ENCODE results near the gene TRABD2B.

- TF ChIP-seq CTCF (IDR thresholded peaks at IDR 0.05) (no peak), ATF1 (CRISPR knock-in tag; IDR thresholded peaks at IDR 0.05) (no peak), TEAD4 (CRISPR knock-in tag; IDR thresholded peaks at IDR 0.05) (no peak), JUN (CRISPR knock-in tag; IDR thresholded peaks at IDR 0.05) (no peak), ZNF263 (CRISPR knock-in tag; IDR thresholded peaks at IDR 0.05; ENCODE audit: low read depth) (no peak), MXD4 (CRISPR knock-in tag; IDR thresholded peaks at IDR 0.05; ENCODE audit: borderline replicate concordance) (no peak), ZNF317 (CRISPR knock-in tag; IDR thresholded peaks at IDR 0.05; ENCODE audit: borderline replicate concordance, low read depth) (no peak)
- TF ChIP-seq, protein P1, sequence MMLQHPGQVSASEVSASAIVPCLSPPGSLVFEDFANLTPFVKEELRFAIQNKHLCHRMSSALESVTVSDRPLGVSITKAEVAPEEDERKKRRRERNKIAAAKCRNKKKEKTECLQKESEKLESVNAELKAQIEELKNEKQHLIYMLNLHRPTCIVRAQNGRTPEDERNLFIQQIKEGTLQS (CRISPR knock-in tag; conservative IDR thresholded peaks at IDR 0.05), result no peak
- TF ChIP-seq, protein P2, sequence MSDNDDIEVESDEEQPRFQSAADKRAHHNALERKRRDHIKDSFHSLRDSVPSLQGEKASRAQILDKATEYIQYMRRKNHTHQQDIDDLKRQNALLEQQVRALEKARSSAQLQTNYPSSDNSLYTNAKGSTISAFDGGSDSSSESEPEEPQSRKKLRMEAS (CRISPR knock-in tag; IDR thresholded peaks at IDR 0.05), result no peak
- TF ChIP-seq, protein P3, sequence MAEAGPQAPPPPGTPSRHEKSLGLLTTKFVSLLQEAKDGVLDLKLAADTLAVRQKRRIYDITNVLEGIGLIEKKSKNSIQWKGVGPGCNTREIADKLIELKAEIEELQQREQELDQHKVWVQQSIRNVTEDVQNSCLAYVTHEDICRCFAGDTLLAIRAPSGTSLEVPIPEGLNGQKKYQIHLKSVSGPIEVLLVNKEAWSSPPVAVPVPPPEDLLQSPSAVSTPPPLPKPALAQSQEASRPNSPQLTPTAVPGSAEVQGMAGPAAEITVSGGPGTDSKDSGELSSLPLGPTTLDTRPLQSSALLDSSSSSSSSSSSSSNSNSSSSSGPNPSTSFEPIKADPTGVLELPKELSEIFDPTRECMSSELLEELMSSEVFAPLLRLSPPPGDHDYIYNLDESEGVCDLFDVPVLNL (CRISPR knock-in tag; IDR thresholded peaks at IDR 0.05; ENCODE audit: borderline replicate concordance, low read depth), result no peak
These were observed 283.7 kb downstream of the TRABD2B start for GRCh38 chr1:47713333-47713953.

All from WTC11 (cell line).